ENCODE data around the gene ZFPL1. TPM values are rescaled to one million over a fixed set of nuclear protein-coding genes. Genes with fewer than 3 reads are reported as not detected.

ZFPL1 gene
- total RNA-seq, 1 donor from 2014 or later, result 53.3 TPM

DNA sequence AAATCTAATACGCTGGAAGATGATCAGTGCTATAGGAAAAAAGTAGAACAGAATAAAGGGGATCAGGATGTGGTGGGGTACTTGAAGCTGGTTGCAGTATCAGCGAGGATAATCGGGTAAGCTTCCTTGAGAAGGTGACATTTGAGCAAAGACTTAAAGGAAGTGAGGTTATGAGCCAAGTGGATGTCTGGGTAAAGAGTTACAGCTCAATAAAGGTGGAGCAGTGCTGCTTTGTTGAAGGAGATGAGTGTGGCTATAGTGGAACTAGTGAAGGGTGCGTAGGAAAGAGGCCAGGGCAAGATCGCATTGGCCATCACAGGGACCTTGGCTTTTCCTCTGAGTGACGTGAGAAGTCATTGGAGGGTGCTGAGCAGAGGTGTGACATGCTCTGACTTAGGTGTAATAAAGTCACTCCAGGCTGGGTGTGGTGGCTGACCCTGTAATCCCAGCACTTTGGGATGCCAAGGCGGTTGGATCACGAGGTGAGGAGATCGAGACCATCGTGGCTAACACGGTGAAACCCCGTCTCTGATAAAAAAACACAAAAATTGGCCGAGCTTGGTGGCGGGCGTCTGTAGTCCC lies 52.6 kb downstream of the ZFPL1 start:
- Mint-ChIP-seq H3K4me1 (ENCODE audit: low read depth) (peaks cover 25% of the 10 kb centered on the region), H3K27me3 (ENCODE audit: low read depth) (peaks cover 13% of the 10 kb centered on the region), H3K27ac (ENCODE audit: unreplicated experiment) (no peak overlapping the region), H3K4me3 (ENCODE audit: unreplicated experiment) (no peak overlapping the region), H3K9me3 (ENCODE audit: low read depth) (no peaks in the 10 kb centered on the region), H3K36me3 (ENCODE audit: low read depth) (no peaks in the 10 kb centered on the region)
- TF ChIP-seq, protein P1, sequence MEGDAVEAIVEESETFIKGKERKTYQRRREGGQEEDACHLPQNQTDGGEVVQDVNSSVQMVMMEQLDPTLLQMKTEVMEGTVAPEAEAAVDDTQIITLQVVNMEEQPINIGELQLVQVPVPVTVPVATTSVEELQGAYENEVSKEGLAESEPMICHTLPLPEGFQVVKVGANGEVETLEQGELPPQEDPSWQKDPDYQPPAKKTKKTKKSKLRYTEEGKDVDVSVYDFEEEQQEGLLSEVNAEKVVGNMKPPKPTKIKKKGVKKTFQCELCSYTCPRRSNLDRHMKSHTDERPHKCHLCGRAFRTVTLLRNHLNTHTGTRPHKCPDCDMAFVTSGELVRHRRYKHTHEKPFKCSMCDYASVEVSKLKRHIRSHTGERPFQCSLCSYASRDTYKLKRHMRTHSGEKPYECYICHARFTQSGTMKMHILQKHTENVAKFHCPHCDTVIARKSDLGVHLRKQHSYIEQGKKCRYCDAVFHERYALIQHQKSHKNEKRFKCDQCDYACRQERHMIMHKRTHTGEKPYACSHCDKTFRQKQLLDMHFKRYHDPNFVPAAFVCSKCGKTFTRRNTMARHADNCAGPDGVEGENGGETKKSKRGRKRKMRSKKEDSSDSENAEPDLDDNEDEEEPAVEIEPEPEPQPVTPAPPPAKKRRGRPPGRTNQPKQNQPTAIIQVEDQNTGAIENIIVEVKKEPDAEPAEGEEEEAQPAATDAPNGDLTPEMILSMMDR (IDR thresholded peaks at IDR 0.05), result no peak
- DNase-seq (ENCODE audit: low spot score), result peak; percentile 18

Small RNA genes lying within 50 kb of the gene (microRNA-seq; reads per million reads assigned to microRNA genes)
- not detected for gene MIR6751 (ENCODE audit: borderline number of aligned reads)

Other genes starting within 250 kb of the ZFPL1 start
- 0.17 to 0.46 TPM (median 0.35 TPM) in 3 replicates for gene CDC42BPG, start 239.6 kb upstream of the ZFPL1 start, total RNA-seq
- gene EHD1, start 205.6 kb upstream of the ZFPL1 start, total RNA-seq, result 78.9 to 129 TPM (median 111 TPM) in 3 replicates
- 15.2 to 21.9 TPM (median 16.3 TPM) in 3 replicates for gene ATG2A, start 167.0 kb upstream of the ZFPL1 start, total RNA-seq
- 21.7 to 33.2 TPM (median 29.3 TPM) in 3 replicates for gene PPP2R5B, start 159.5 kb upstream of the ZFPL1 start, total RNA-seq
- gene GPHA2, start 148.3 kb upstream of the ZFPL1 start, total RNA-seq, result not detected in 3 replicates
- not detected in 3 replicates for gene MAJIN, start 112.1 kb upstream of the ZFPL1 start, total RNA-seq
- gene BATF2, start 87.3 kb upstream of the ZFPL1 start, total RNA-seq, result not detected in 3 replicates
- gene ARL2, start 70.1 kb upstream of the ZFPL1 start, total RNA-seq, result 80.1 to 85.5 TPM (median 83.7 TPM) in 3 replicates
- 21.0 to 26.1 TPM (median 24.9 TPM) in 3 replicates for gene SNX15, start 56.8 kb upstream of the ZFPL1 start, total RNA-seq
- gene SAC3D1, start 43.0 kb upstream of the ZFPL1 start, total RNA-seq, result 13.1 to 18.2 TPM (median 14.3 TPM) in 3 replicates
- not detected in 3 replicates for gene NAALADL1, start 25.7 kb upstream of the ZFPL1 start, total RNA-seq
- 5.5 to 11.4 TPM (median 6.3 TPM) in 3 replicates for gene CDCA5, start 182 bp upstream of the ZFPL1 start, total RNA-seq
- gene VPS51, start 12.0 kb downstream of the ZFPL1 start, total RNA-seq, result 72.8 to 94.0 TPM (median 73.4 TPM) in 3 replicates
- 10.3 to 14.4 TPM (median 10.7 TPM) in 3 replicates for gene TM7SF2, start 27.6 kb downstream of the ZFPL1 start, total RNA-seq
- 7.9 to 8.7 TPM (median 7.9 TPM) in 3 replicates for gene ZNHIT2, start 33.5 kb downstream of the ZFPL1 start, total RNA-seq
- gene FAU, start 37.9 kb downstream of the ZFPL1 start, total RNA-seq, result 506 to 669 TPM (median 519 TPM) in 3 replicates
- 37.2 to 43.2 TPM (median 40.5 TPM) in 3 replicates for gene MRPL49, start 38.1 kb downstream of the ZFPL1 start, total RNA-seq
- 47.5 to 53.5 TPM (median 49.2 TPM) in 3 replicates for gene SYVN1, start 50.3 kb downstream of the ZFPL1 start, total RNA-seq
- not detected in 3 replicates for gene SPDYC, start 86.0 kb downstream of the ZFPL1 start, total RNA-seq
- gene CAPN1, start 97.7 kb downstream of the ZFPL1 start, total RNA-seq, result 120 to 130 TPM (median 127 TPM) in 3 replicates
- 5.7 to 19.0 TPM (median 6.2 TPM) in 3 replicates for gene POLA2, start 177.7 kb downstream of the ZFPL1 start, total RNA-seq
- 7.3 to 12.8 TPM (median 12.6 TPM) in 3 replicates for gene CDC42EP2, start 230.6 kb downstream of the ZFPL1 start, total RNA-seq
- 49.7 to 52.3 TPM (median 49.9 TPM) in 3 replicates for gene DPF2, start 249.6 kb downstream of the ZFPL1 start, total RNA-seq

Data from chondrocyte (in vitro differentiated cells).